Measurements from ENCODE around the gene PDX1. TPM values are rescaled to one million over a fixed set of nuclear protein-coding genes. Genes with fewer than 3 reads are reported as not detected.

The PDX1 gene
- total RNA-seq, 4 donors from 2014 or later: 0.16 TPM; not detected in 3

GRCh38 chr13:27929868-27930267 is 10.1 kb downstream of the PDX1 start:
- Histone ChIP-seq H3K27ac (no peak overlapping the region), H3K36me3 (no peaks in the 10 kb centered on the region), H3K27me3 (peaks cover 87% of the 10 kb centered on the region), H3K9me3 (no peaks in the 10 kb centered on the region), H3K4me1 (peaks cover 0 to 10% (median 2%) of the 10 kb centered on the region in 4 donors), H3K4me3 (no peak overlapping the region)
- no peak for DNase-seq
- intact Hi-C loops (cut with DNase I; ENCODE audit: low total_unique reads) (no loop called here), in situ Hi-C loops (cut with MboI; ENCODE audit: low pct_ligation_motif_present in 1 of 4, low pct_unique_long_range_greater_than_20kb in 1 of 4, low sequenced_read_pairs in 3 of 4) (no loop called here)
- no peak for TF ChIP-seq POLR2A (IDR thresholded peaks at IDR 0.05)
- no peak for TF ChIP-seq CTCF (IDR thresholded peaks at IDR 0.05)
- TF ChIP-seq EP300 (IDR thresholded peaks at IDR 0.05; ENCODE audit: low read depth): no peak
- TF ChIP-seq POLR2AphosphoS5 (IDR thresholded peaks at IDR 0.05): no peak

GRCh38 chr13:27933118-27933517 is 13.3 kb downstream of the PDX1 start:
- DNase-seq: no peak
- 54 to 75% methylated on average over 1 of the region's 1 CpG for WGBS, 2 donors (ENCODE audit: low coverage in 1 of 2)
- in situ Hi-C loops (cut with MboI; ENCODE audit: low pct_ligation_motif_present in 1 of 4, low pct_unique_long_range_greater_than_20kb in 1 of 4, low sequenced_read_pairs in 3 of 4) (no loop called here), intact Hi-C loops (cut with DNase I; ENCODE audit: low total_unique reads) (no loop called here)
- TF ChIP-seq POLR2A (IDR thresholded peaks at IDR 0.05) (no peak), POLR2AphosphoS5 (IDR thresholded peaks at IDR 0.05) (no peak), EP300 (IDR thresholded peaks at IDR 0.05; ENCODE audit: low read depth) (no peak), CTCF (IDR thresholded peaks at IDR 0.05) (no peak)
- Histone ChIP-seq H3K27ac (no peak overlapping the region), H3K27me3 (peaks cover 60% of the 10 kb centered on the region), H3K4me1 (no peaks in the 10 kb centered on the region), H3K9me3 (no peaks in the 10 kb centered on the region), H3K36me3 (no peaks in the 10 kb centered on the region), H3K4me3 (no peak overlapping the region)

- no peaks in the 10 kb centered on the region for H3K9me3 ChIP-seq
- in situ Hi-C loops (cut with MboI; ENCODE audit: low pct_ligation_motif_present in 1 of 4, low pct_unique_long_range_greater_than_20kb in 1 of 4, low sequenced_read_pairs in 3 of 4) (no loop called here), intact Hi-C loops (cut with DNase I; ENCODE audit: low total_unique reads) (no loop called here)
- H3K4me1 ChIP-seq: no peaks in the 10 kb centered on the region
- H3K36me3 ChIP-seq: no peaks in the 10 kb centered on the region
- H3K27ac ChIP-seq: no peak overlapping the region
- WGBS, 2 donors (ENCODE audit: low coverage in 1 of 2): 80 to 100% methylated on average over 1 to 2 of the region's 2 CpGs
- peaks cover 54% of the 10 kb centered on the region for H3K27me3 ChIP-seq
- TF ChIP-seq EP300 (IDR thresholded peaks at IDR 0.05; ENCODE audit: low read depth) (no peak), POLR2AphosphoS5 (IDR thresholded peaks at IDR 0.05) (no peak), CTCF (IDR thresholded peaks at IDR 0.05) (no peak), POLR2A (IDR thresholded peaks at IDR 0.05) (no peak)
- DNase-seq: no peak
- no peak overlapping the region for H3K4me3 ChIP-seq
These were observed 14.0 kb downstream of the PDX1 start for GRCh38 chr13:27933580-27934328.

GRCh38 chr13:27942972-27943371 is 23.2 kb downstream of the PDX1 start:
- H3K4me3 ChIP-seq: no peak overlapping the region
- intact Hi-C loops (cut with DNase I; ENCODE audit: low total_unique reads): no loop called here
- no peaks in the 10 kb centered on the region for H3K4me1 ChIP-seq
- in situ Hi-C loops (cut with MboI; ENCODE audit: low pct_ligation_motif_present in 1 of 4, low pct_unique_long_range_greater_than_20kb in 1 of 4, low sequenced_read_pairs in 3 of 4): no loop called here
- WGBS, 2 donors (ENCODE audit: low coverage in 1 of 2): 46 to 78% methylated on average over 1 of the region's 1 CpG
- H3K27me3 ChIP-seq: peaks cover 3% of the 10 kb centered on the region
- no peak overlapping the region for H3K27ac ChIP-seq
- no peak for TF ChIP-seq POLR2AphosphoS5 (IDR thresholded peaks at IDR 0.05)
- TF ChIP-seq CTCF (IDR thresholded peaks at IDR 0.05): no peak
- TF ChIP-seq POLR2A (IDR thresholded peaks at IDR 0.05): no peak
- TF ChIP-seq EP300 (IDR thresholded peaks at IDR 0.05; ENCODE audit: low read depth): no peak
- no peak for DNase-seq
- H3K9me3 ChIP-seq: peaks cover 3 to 4% of the 10 kb centered on the region in 2 donors
- no peaks in the 10 kb centered on the region for H3K36me3 ChIP-seq
